Neutrophil (primary cell): ENCODE results near the gene HOXD13.

Experiments
- H3K27ac ChIP-seq: fragments of 200-600 bp; sonication (generic); 2 replicates; pipeline ENCODE4 v1.5.1; 2016; ENCODE audit warnings: mild to moderate bottlenecking, moderate library complexity
- H3K27me3 ChIP-seq: fragments of 200-600 bp; sonication (generic); 2 replicates; pipeline ENCODE4 v1.6.0; 2016; ENCODE audit warnings: mild to moderate bottlenecking
- H3K36me3 ChIP-seq: fragments of 200-600 bp; sonication (generic); 2 replicates; pipeline ENCODE4 v1.5.1; 2017
- H3K4me1 ChIP-seq, 2 experiments: fragments of 200-600 bp in 1 of 2; sonication (generic) in 1 of 2; 1 replicate in 1 of 2; 2 replicates in 1 of 2; pipeline versions ENCODE4 v1.5.1 to v1.6.1; 2013 to 2016; ENCODE audit warnings: low read depth in 1 of 2, low read length in 1 of 2, mild to moderate bottlenecking in 1 of 2, moderate library complexity in 1 of 2; ENCODE audit not compliant: control insufficient read depth in 1 of 2, insufficient read depth in 1 of 2
- H3K4me3 ChIP-seq, 2 experiments: fragments of 200-600 bp in 1 of 2; sonication (generic) in 1 of 2; 1 replicate in 1 of 2; 2 replicates in 1 of 2; pipeline ENCODE4 v1.5.1; 2013 to 2016; ENCODE audit warnings: low read depth in 1 of 2, low read length in 1 of 2, mild to moderate bottlenecking in 1 of 2, moderate library complexity in 1 of 2
- H3K9me3 ChIP-seq: fragments of 200-600 bp; sonication (generic); 2 replicates; pipeline ENCODE4 v1.5.1; 2016
- CTCF ChIP-seq: fragments of 200-600 bp; sonication (generic); IDR thresholded peaks from 2 replicates; pipeline ENCODE4 v1.5.1; 2016; ENCODE audit warnings: antibody characterized with exemption

Gene HOXD13

DNA sequence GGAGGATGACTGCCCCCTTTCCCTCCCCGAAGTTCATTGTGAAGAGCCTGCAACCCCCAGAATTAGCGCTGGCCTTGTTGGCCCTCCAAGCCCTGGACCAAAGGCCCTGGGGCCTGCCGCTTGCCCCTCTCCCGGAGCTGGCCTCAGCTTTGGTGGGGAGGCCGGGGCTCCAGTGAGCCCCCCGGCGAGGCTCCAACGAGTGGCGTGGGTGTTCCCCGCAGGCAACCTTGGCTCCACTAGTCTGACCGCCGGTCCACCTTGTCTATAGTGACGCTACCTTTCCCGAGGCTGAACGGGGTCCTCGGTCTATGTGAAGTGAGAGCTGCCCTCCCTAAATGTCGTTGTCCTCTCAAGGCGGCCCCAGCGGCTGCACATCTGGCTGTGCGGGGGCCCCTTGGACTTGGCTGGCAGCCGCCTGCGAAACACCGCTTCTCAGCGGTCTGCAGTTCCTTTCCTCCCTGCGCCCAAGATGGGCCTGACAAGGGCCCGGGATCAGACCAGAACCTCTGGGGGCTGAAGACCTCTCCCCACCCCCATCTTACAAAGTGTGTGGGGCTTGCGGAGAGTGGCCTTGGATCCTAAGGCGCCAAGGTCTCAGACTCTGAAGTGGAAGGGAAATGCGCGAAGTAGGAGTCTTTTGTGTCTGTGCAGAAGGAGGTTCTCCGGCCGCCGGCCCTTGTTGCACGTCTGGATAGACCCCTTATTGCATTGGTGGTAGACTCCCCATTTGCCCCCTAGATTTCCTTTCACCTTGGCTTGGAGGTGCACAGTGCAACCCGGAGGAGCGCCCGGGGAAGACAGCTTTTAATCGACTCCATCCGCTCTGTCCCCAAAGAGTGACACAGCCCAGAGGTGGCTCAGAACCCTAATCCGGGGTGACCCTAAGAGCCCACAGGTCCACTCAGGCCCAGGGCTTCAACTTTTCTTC lies 20.1 kb downstream of the HOXD13 start:
- Histone ChIP-seq H3K4me3 (no peak overlapping the region), H3K27ac (no peak overlapping the region), H3K36me3 (no peaks in the 10 kb centered on the region), H3K27me3 (peaks cover 100% of the 10 kb centered on the region), H3K4me1 (peaks cover 0 to 3% of the 10 kb centered on the region in 2 experiments), H3K9me3 (no peaks in the 10 kb centered on the region)
- TF ChIP-seq CTCF: no peak

- H3K27ac ChIP-seq: no peak overlapping the region
- no peak for TF ChIP-seq CTCF
- no peak overlapping the region for H3K4me3 ChIP-seq
- H3K36me3 ChIP-seq: no peaks in the 10 kb centered on the region
- no peaks in the 10 kb centered on the region for H3K9me3 ChIP-seq
- H3K4me1 ChIP-seq: peaks cover 3% of the 10 kb centered on the region in 2 experiments
- peaks cover 100% of the 10 kb centered on the region for H3K27me3 ChIP-seq
Observed at GRCh38 chr2:176114120-176114929, 21.8 kb downstream of the HOXD13 start.

- Histone ChIP-seq H3K4me1 (peaks cover 3% of the 10 kb centered on the region in 2 experiments), H3K9me3 (no peaks in the 10 kb centered on the region), H3K27me3 (peaks cover 100% of the 10 kb centered on the region), H3K27ac (no peak overlapping the region), H3K36me3 (no peaks in the 10 kb centered on the region), H3K4me3 (no peak overlapping the region)
- no peak for TF ChIP-seq CTCF
Observed at GRCh38 chr2:176114930-176115625, 22.6 kb downstream of the HOXD13 start.

- peaks cover 100% of the 10 kb centered on the region for H3K27me3 ChIP-seq
- H3K36me3 ChIP-seq: no peaks in the 10 kb centered on the region
- H3K4me3 ChIP-seq: no peak within 1 kb of the TSS
- H3K4me1 ChIP-seq: peaks cover 2 to 3% of the 10 kb centered on the region in 2 experiments
- TF ChIP-seq CTCF: no peak
- no peak within 1 kb of the TSS for H3K27ac ChIP-seq
- no peaks in the 10 kb centered on the region for H3K9me3 ChIP-seq
Observed at GRCh38 chr2:176115883-176116813, 23.6 kb downstream of the HOXD13 start, which contains the start of gene HOXD10. TSS of gene HOXD10 (plus strand) at chr2:176116778. CDS start at chr2:176116834, 56 bp downstream.
